HG03135 (cell line): ENCODE measurements around the gene SNRNP200.
"Not testable (repeated sequence)": the region's sequence is repeated elsewhere in the genome, so short reads cannot be mapped to it uniquely, and the experiment has no call there.

Experiments used
- ATAC-seq: cut with Tn5 transposase; IDR thresholded peaks from one replicate; pipeline ENCODE4 v1.9.1; 2021; ENCODE audit warnings: mild to moderate bottlenecking, moderate library complexity; ENCODE audit not compliant: unreplicated experiment

Gene SNRNP200

GRCh38 chr2:96276787-96277499, 28.4 kb downstream of the SNRNP200 start:
- ATAC-seq: no peak

- no peak for ATAC-seq
Observed at GRCh38 chr2:96274355-96275056, 30.8 kb downstream of the SNRNP200 start.

GRCh38 chr2:96273763-96274162, 31.6 kb downstream of the SNRNP200 start:
- no peak for ATAC-seq

- ATAC-seq: no peak
Observed at GRCh38 chr2:96271995-96272394, 33.4 kb downstream of the SNRNP200 start.

DNA sequence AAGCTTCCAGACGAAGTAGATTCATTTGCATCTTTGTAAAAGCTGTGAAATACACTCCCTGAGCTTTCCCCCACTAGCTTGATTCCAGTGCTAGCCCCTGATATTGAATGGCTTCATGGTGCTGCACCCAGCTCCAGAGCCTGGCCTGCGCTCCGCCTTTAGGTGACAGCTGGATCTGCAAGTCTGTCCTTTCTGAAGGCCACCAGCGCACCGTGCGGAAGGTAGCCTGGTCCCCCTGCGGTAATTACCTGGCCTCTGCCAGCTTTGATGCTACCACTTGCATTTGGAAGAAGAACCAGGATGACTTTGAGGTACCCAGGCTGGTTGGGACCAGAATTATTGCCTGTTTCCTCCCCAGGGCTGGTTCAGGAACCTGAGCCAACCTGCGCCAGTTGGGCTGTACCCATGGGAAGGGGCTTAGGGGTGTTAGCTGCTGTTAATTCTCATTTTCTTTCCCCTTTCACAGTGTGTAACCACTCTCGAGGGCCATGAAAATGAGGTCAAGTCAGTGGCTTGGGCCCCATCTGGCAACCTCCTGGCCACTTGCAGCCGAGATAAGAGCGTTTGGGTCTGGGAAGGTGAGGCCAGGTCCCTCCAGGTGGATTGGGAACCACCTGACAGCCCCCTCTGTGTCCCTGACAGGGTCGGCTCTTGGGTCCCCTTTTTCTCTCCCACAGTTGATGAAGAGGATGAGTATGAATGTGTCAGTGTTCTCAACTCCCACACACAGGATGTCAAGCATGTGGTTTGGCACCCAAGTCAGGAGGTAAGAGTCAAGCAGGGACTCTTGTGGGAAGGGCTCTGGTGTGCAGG, 38.0 kb downstream of the SNRNP200 start:
- ATAC-seq: no peak

DNA sequence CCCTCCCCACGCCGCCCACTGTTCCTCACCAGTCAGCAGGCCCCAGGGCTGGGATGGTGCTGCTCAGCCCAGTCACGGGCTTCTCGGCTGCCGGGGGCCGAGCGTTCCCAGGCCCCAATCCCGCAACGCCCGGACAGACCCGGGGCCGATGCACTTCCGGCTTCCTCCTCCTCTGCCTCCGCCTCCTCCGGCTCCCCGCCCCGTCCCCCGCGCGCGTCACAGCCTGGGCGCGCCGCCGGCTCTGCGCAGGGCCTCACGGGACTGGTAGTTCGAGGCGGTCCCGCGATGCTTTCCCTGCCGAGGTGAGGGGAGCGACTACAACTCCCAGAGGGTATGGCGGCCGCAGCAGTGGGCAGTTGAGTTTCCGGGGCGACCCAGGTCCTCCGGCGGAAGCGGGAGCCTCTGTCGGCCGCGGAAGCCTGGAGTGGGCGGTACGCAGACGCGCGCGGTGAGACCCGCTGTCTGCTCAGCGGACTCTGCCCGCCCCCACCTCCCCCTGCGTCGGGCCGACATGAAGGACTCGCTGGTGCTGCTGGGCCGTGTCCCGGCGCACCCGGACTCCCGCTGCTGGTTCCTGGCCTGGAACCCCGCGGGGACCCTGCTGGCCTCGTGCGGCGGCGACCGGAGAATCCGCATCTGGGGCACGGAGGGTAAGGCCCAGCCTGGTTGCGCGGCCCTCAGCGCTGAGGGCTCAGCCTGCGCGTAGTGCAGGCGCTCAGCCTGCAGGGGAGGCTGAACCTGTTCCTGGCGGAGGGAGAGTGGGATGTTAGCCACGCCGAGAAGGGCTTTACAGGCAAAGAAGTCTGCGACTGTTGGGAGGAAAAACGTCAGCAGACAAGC, 39.3 kb downstream of the SNRNP200 start, which contains the start of the genes CIAO1 and TMEM127:
Gene CIAO1, plus strand, starts transcription at position 386 of the 840 bp plus-strand sequence. Its CDS starts 126 bp downstream, at position 512.
Gene TMEM127, minus strand, starts transcription at position 158 of the 840 bp plus-strand sequence. CDS start 616 bp downstream, outside the sequence.
- peak; percentile 92 for ATAC-seq

GRCh38 chr2:96265349-96265839, 40.0 kb downstream of the SNRNP200 start:
- ATAC-seq: peak; percentile 21

DNA sequence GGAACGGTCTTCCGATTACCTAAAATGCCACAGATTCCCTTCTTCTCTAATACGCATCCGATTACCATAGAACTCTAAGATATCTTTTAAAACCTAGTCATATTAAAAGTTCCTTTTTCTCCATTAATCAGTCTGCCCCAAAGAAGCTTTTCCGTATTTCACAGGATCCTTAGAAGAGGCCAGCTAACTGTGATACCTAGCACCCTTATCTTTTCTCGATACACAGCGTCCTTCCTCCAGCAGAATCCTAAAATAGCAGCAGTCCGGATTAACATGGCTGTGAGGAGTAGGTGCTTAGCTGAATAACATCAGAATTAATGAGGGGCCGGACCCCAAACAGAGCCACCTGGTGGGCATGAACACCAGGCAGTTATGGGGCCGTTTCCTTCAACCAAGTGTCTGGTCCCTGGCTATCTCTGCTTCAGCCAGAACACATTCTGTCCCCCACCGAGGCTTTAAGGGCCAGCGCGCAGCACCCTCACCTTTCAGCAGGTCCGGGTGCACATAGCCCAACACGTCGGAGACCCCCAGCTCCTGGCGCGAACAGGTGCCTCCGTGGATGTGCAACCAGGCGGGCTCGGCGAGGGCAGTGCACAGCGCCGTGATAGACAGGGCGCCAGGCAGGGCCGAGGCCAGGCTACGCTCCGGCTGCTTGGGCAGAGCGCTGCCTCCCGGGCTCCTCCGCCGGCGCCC, 40.5 kb downstream of the SNRNP200 start:
- ATAC-seq: peak; percentile 22

- ATAC-seq: no peak
Observed at GRCh38 chr2:96264086-96264485, 41.3 kb downstream of the SNRNP200 start.

- ATAC-seq: no peak
Observed at GRCh38 chr2:96262306-96262705, 43.0 kb downstream of the SNRNP200 start.

DNA sequence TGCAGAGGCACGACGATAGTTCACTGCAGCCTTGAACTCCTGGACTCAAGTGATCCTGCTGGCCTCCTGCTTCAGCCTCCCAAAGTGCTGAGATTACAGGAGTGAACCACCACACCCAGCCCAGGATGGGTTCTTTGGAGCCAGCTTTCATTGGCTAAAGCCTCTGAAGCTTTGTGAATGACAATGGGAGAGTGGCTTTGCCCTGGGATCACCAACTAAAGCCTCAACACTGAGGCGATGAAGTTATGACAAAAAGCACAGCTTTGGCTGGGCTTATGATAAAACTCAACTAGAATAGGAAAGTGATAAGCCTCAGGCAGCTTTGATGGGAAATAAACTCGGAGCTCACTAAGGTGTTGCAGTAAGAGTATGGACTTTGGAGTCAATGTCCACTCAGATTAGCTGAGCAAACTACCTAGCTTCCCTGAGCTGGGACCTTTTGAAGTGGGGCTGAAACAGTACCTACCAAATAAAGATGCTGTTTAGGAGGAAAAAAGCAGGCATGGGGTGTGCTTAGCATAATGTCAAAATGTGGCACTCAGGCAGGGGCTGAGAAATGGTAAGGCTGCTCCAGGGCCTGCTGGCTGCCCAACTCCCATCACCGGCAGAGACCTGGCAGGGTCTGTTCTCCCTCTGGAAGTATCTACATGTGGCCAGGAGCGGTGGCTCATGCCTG, 43.9 kb downstream of the SNRNP200 start:
- ATAC-seq: no peak

DNA sequence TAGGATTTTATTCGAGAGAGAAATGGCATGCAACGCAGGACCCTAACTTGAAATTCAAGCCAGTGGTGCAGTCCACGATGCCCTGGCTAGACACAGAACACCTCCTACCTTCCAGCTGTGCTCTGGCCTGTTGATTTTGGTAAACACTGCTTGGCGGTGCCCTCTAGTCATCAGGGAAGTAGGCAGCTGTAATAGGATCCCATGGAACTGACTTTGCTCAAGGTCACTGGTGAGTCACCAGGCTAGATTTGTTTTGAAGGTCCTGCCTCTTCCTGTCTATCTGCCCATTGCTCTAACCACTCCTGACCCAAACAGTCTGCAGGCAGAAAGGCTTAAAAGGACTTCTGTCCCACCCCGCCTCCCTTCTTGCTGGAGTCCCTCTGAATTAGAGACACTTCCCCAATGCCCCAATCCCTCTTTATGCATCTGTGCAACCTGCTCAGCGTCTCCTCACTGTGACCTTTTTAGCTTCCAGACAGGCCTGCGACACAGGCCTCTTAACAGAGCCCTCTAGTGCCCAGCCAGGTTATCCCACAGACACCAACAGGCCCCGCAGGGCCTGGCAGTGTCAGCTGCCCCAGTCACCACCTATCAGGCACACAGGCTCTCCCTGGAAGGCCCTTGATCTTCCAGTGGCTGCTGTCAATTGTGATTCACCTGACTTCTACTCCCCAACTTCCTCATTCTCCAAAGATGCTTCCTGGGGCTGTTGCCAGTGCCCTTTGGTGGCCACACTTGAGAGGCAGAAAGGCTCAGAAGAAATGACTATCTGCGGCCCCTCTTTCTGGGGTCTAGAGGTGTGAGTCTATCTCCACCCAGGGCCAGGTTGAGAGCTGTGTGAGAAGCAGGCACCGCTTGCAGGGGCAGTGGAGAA, 44.7 kb downstream of the SNRNP200 start:
- no peak for ATAC-seq

DNA sequence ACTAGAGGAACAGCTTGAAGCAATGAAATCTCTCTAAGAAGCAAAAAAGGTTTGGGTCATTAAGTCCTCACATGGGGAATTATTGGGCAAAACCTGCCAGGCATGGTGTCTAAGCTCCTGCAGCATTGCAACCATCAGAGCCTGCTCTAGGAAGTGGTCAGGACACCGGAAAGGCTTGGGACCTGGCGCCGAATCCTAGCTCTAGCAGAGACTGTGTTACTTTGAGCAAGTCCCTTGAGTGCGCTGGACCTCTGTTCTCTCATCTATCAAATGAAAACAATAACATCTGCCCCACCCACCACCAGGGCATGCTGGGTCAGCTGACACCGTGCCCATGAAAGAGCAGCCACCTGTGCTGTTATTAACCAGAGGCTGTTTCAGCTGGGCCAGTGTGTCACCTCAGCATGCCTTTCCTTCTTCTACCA, 45.8 kb downstream of the SNRNP200 start:
- ATAC-seq: no peak

GRCh38 chr2:96258166-96259022, 47.0 kb downstream of the SNRNP200 start:
- ATAC-seq: no peak

- not testable (repeated sequence) for ATAC-seq
Observed at GRCh38 chr2:96257744-96258143, 47.6 kb downstream of the SNRNP200 start.

GRCh38 chr2:96256611-96257113, 48.7 kb downstream of the SNRNP200 start:
- no peak for ATAC-seq

DNA sequence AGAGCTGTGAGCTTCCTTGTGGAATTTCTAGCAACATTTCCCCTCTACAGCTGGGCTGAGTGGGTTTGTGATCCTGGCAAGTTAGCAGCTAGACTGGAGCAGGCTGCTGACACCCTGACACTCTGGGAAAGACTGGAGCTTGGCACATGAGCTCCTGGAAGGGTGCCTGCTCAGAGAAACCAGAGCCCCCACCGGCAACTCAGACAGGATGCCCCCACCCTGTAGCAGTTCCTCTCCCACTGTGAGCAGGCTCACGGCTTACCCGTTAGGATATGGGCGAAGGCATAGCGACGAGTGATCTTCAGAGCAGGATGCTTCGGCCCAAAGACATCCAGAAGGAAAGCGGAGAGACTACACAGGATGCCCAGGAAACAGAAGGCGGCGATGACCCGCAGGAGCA, 50.8 kb downstream of the SNRNP200 start:
- no peak for ATAC-seq
